ENCODE measurements around the gene MMADHC. TPM values are rescaled to one million over a fixed set of nuclear protein-coding genes. Genes with fewer than 3 reads are reported as not detected.

Gene MMADHC
- total RNA-seq, 1 experiment from 2014 or later = 149 TPM

GRCh38 chr2:149552226-149552625 is 35.3 kb downstream of the MMADHC start:
- Histone ChIP-seq H3K18ac (ENCODE audit: insufficient read length, low read depth, low read length) (no peak overlapping the region), H3K27ac (ENCODE audit: insufficient read length, low read depth, low read length) (no peak overlapping the region), H2BK120ac (ENCODE audit: low read depth, low read length, poor library complexity, severe bottlenecking) (no peak overlapping the region), H3K9ac (ENCODE audit: extremely low read depth, insufficient read length, low read length) (no peak overlapping the region), H2BK12ac (ENCODE audit: insufficient read length, low read depth, low read length) (no peak overlapping the region), H4K91ac (ENCODE audit: insufficient read length, low read depth, low read length) (no peak overlapping the region), H3T11ph (ENCODE audit: low read length) (no peak overlapping the region), H3K23ac (ENCODE audit: insufficient read length, low read depth, low read length) (no peak overlapping the region), H3K14ac (ENCODE audit: insufficient read depth, low read length) (no peak overlapping the region), H3K27me3 (ENCODE audit: insufficient read depth, low read length) (no peaks in the 10 kb centered on the region), H4K8ac (replicated peaks; ENCODE audit: insufficient read length, low read depth, low read length) (no peak overlapping the region), H2AK5ac (ENCODE audit: insufficient read length, low read length) (no peak overlapping the region), H3K23me2 (ENCODE audit: insufficient read length, low read depth, low read length, poor library complexity, severe bottlenecking) (no peaks in the 10 kb centered on the region), H4K20me1 (ENCODE audit: control insufficient read depth, insufficient read depth, insufficient read length) (no peaks in the 10 kb centered on the region), H3K9me3 (ENCODE audit: control insufficient read depth, low read depth, low read length) (no peaks in the 10 kb centered on the region), H3K79me1 (ENCODE audit: insufficient read depth, low read depth, low read length, poor library complexity, severe bottlenecking) (no peaks in the 10 kb centered on the region), H3K4me2 (ENCODE audit: insufficient read depth, insufficient read length, low read length) (no peak overlapping the region), H2BK15ac (ENCODE audit: low read depth, low read length) (no peak overlapping the region), H2AFZ (ENCODE audit: low read length) (no peak overlapping the region), H3K4ac (ENCODE audit: low read depth, low read length) (no peak overlapping the region), H4K5ac (ENCODE audit: insufficient read length, low read depth, low read length) (no peak overlapping the region), H3K79me2 (ENCODE audit: insufficient read depth, low read length) (no peaks in the 10 kb centered on the region), H3K56ac (ENCODE audit: insufficient read length, low read depth, low read length) (no peak overlapping the region), H2BK5ac (ENCODE audit: insufficient read length, low read length) (no peak overlapping the region), H3K4me1 (ENCODE audit: insufficient read depth, low read length) (no peaks in the 10 kb centered on the region), H2BK20ac (ENCODE audit: low read depth, low read length, poor library complexity, severe bottlenecking) (no peak overlapping the region)
- TF ChIP-seq, protein P1, sequence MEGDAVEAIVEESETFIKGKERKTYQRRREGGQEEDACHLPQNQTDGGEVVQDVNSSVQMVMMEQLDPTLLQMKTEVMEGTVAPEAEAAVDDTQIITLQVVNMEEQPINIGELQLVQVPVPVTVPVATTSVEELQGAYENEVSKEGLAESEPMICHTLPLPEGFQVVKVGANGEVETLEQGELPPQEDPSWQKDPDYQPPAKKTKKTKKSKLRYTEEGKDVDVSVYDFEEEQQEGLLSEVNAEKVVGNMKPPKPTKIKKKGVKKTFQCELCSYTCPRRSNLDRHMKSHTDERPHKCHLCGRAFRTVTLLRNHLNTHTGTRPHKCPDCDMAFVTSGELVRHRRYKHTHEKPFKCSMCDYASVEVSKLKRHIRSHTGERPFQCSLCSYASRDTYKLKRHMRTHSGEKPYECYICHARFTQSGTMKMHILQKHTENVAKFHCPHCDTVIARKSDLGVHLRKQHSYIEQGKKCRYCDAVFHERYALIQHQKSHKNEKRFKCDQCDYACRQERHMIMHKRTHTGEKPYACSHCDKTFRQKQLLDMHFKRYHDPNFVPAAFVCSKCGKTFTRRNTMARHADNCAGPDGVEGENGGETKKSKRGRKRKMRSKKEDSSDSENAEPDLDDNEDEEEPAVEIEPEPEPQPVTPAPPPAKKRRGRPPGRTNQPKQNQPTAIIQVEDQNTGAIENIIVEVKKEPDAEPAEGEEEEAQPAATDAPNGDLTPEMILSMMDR (conservative IDR thresholded peaks at IDR 0.05) = no peak
- WGBS (ENCODE audit: extremely low coverage, insufficient read length, low lambda C conversion rate) = no CpG with 5 or more reads among the region's 4 CpGs
- H3K9me3 Mint-ChIP-seq = peaks cover 11 to 16% of the 10 kb centered on the region in 2 experiments
- H3K36me3 Mint-ChIP-seq (ENCODE audit: insufficient read depth in 1 of 3, low read depth in 3 of 3) = peaks cover 4 to 19% (median 4%) of the 10 kb centered on the region in 3 experiments; a peak in 6 of 7 replicates
- no peaks in the 10 kb centered on the region for H3K27me3 Mint-ChIP-seq (ENCODE audit: low read depth)
- H3K4me1 Mint-ChIP-seq = no peaks in the 10 kb centered on the region
- H3K27ac Mint-ChIP-seq = no peak overlapping the region
- H3K4me3 Mint-ChIP-seq = no peak overlapping the region
- DNase-seq = no peak

All from H9 (cell line).